Astrocyte (in vitro differentiated cells and primary cell): ENCODE results near the gene MIB2.

Experiments
- CTCF ChIP-seq: IDR thresholded peaks from 2 replicates; pipeline ENCODE4 v1.5.1; 2011; ENCODE audit warnings: low read depth, mild to moderate bottlenecking, inconsistent platforms, low read length, moderate library complexity; ENCODE audit not compliant: insufficient read depth
- EZH2 ChIP-seq: IDR thresholded peaks from 2 replicates; pipeline ENCODE4 v1.6.1; 2012; ENCODE audit warnings: mild to moderate bottlenecking, low read length, inconsistent platforms; ENCODE audit not compliant: insufficient read depth

- TF ChIP-seq CTCF (no peak), EZH2 (no peak)
These were observed 23.8 kb upstream of the MIB2 start for GRCh38 chr1:1591452-1591851.
